K562 (cell line): ENCODE measurements around the gene LHCGR. TPM values are rescaled to one million over a fixed set of nuclear protein-coding genes. Genes with fewer than 3 reads are reported as not detected.
"Not testable (repeated sequence)": the region's sequence is repeated elsewhere in the genome, so short reads cannot be mapped to it uniquely, and the experiment has no call there.

Experiments used
- ATAC-seq: fragments of 200-7000 bp; cut with Tn5 transposase; 3 replicates; pipeline ENCODE4 v1.9.1; 2020; ENCODE audit warnings: moderate library complexity
- BruUV-seq: library from RNA; stranded (reverse); fragments of 400-500 nt; replicated peaks from 2 replicates; lab custom pipeline; 2021; lab: Mats Ljungman, UMichigan
- CTCF ChIA-PET: fragments of 300-600 bp; formaldehyde crosslinking; extraction: SDS; loops from one replicate; lab custom pipeline; 2021; ENCODE audit warnings: low intra/inter-chr PET ratio; lab: Yijun Ruan, JAX
- POLR2A ChIA-PET: fragments of 300-600, 350-650 bp; sonication (Branson Sonifier 250); formaldehyde crosslinking; extraction: SDS; loops from one replicate; lab custom pipeline; 2021; ENCODE audit warnings: antibody characterized with exemption, inconsistent platforms; lab: Yijun Ruan, JAX
- DNase-seq, 4 experiments: peaks; one replicate each; pipeline versions ENCODE4 v3.0.0 to v3.0.0-alpha.2; 2011 to 2018; ENCODE audit warnings: low spot score in 3 of 4, mixed read lengths in 3 of 4; ENCODE audit errors: extremely low read depth in 1 of 4
- FAIRE-seq: peaks from 2 replicates; lab custom pipeline; 2011; peaks lifted over from hg19 to GRCh38; lab: Jason Lieb, UNC
- H2AFZ ChIP-seq: 2 replicates; pipeline ENCODE4 v1.6.0; 2011; ENCODE audit warnings: low read depth, low read length, control low read depth, inconsistent platforms
- H3K27ac ChIP-seq: fragments of 200-600 bp; 3 replicates; pipeline ENCODE4 v1.8.0; 2011; ENCODE audit warnings: low read depth, mild to moderate bottlenecking, control low read depth, inconsistent platforms, low read length, moderate library complexity, mixed read lengths; ENCODE audit errors: extremely low read depth
- H3K27me3 ChIP-seq, 2 experiments: fragments of 300-600 bp in 1 of 2; 2 replicates in 1 of 2; 3 replicates in 1 of 2; pipeline versions ENCODE4 v1.6.0 to v1.8.0; 2011; ENCODE audit warnings: inconsistent platforms in 2 of 2, low read length in 2 of 2, mild to moderate bottlenecking in 1 of 2, mixed read lengths in 1 of 2, moderate library complexity in 1 of 2; ENCODE audit not compliant: control insufficient read depth in 2 of 2, insufficient read depth in 2 of 2
- H3K36me3 ChIP-seq: fragments of 300-600 bp; 3 replicates; pipeline ENCODE4 v1.8.0; 2011; ENCODE audit warnings: mild to moderate bottlenecking, low read length, inconsistent platforms; ENCODE audit not compliant: control insufficient read depth, insufficient read depth
- H3K4me1 ChIP-seq, 2 experiments: fragments of 200-600 bp in 1 of 2; replicated peaks in 1 of 2; 2 replicates in 1 of 2; 3 replicates in 1 of 2; pipeline versions ENCODE4 v1.5.1 to v1.8.0; 2011; ENCODE audit warnings: inconsistent platforms in 2 of 2, low read length in 2 of 2, mild to moderate bottlenecking in 1 of 2, mixed read lengths in 1 of 2, moderate library complexity in 1 of 2; ENCODE audit not compliant: control insufficient read depth in 2 of 2, insufficient read depth in 2 of 2
- H3K4me2 ChIP-seq: 2 replicates; pipeline ENCODE4 v1.6.1; 2011; ENCODE audit warnings: low read length, control low read depth, inconsistent platforms, mixed read lengths; ENCODE audit not compliant: insufficient read depth
- H3K4me3 ChIP-seq: fragments of 200-600 bp; sonication (generic), shearing (Covaris generic); 2 replicates; pipeline ENCODE4 v1.5.1; 2016; ENCODE audit warnings: control low read depth, inconsistent platforms
- H3K79me2 ChIP-seq: fragments of 200-600 bp; 3 replicates; pipeline ENCODE4 v1.8.0; 2011; ENCODE audit warnings: low read length, inconsistent platforms; ENCODE audit not compliant: control insufficient read depth, insufficient read depth
- H3K9ac ChIP-seq, 2 experiments: 2 replicates each; pipeline versions ENCODE4 v1.6.0 to v1.6.1; 2011; ENCODE audit warnings: low read depth in 2 of 2, low read length in 2 of 2, control low read depth in 1 of 2, inconsistent platforms in 1 of 2, mild to moderate bottlenecking in 1 of 2, mixed read lengths in 1 of 2; ENCODE audit not compliant: insufficient read depth in 1 of 2
- H3K9me1 ChIP-seq: one replicate; pipeline ENCODE4 v1.6.0; 2011; ENCODE audit warnings: inconsistent platforms, mild to moderate bottlenecking, low read length, moderate library complexity; ENCODE audit not compliant: control insufficient read depth, insufficient read depth
- H3K9me3 ChIP-seq: replicated peaks from 2 replicates; pipeline ENCODE4 v1.5.1; 2011; ENCODE audit warnings: low read depth, low read length, inconsistent platforms; ENCODE audit not compliant: control insufficient read depth, insufficient read depth
- H4K20me1 ChIP-seq: replicated peaks from 2 replicates; pipeline ENCODE4 v1.6.1; 2011; ENCODE audit warnings: low read length, inconsistent platforms, mixed read lengths; ENCODE audit not compliant: control insufficient read depth, insufficient read depth
- FOXA1 ChIP-seq: fragments of 450-650 bp; IDR thresholded peaks from 2 replicates; pipeline ENCODE4 v1.6.1; 2016; ENCODE audit warnings: mild to moderate bottlenecking, borderline replicate concordance
- KLF13 ChIP-seq: fragments of 450-650 bp; IDR thresholded peaks from 2 replicates; pipeline ENCODE4 v1.6.1; 2016; ENCODE audit warnings: missing genetic modification characterization, low read depth, mild to moderate bottlenecking, missing compliant biosample characterization, moderate library complexity, borderline replicate concordance
- NFIC ChIP-seq: fragments of 450-650 bp; IDR thresholded peaks from 2 replicates; pipeline ENCODE4 v1.6.1; 2017; ENCODE audit warnings: mild to moderate bottlenecking, inconsistent platforms
- ZNF316 ChIP-seq: fragments of 450-650 bp; IDR thresholded peaks from 2 replicates; pipeline ENCODE4 v1.6.1; 2016
- ZNF764 ChIP-seq: fragments of 250-450 bp; sonication (Bioruptor Pico); IDR thresholded peaks from 2 replicates; pipeline ENCODE4 v1.4.0; 2020; ENCODE audit warnings: low read depth, mild to moderate bottlenecking, moderate library complexity
- WGBS: fragments of 100-300 bp; shearing (Covaris generic); methylation state at CpG from one replicate; pipeline ENCODE4 v1.1.6; 2016; ENCODE audit warnings: low coverage, mixed read lengths; ENCODE audit not compliant: insufficient coverage; ENCODE audit errors: missing lambda C conversion rate; 5-methylcytosine and 5-hydroxymethylcytosine counted together
- in situ Hi-C: fragments of 300-500 bp; cut with MboI; formaldehyde crosslinking; loops from 4 replicates; pipeline ENCODE4 v1.15.0; 2018; ENCODE audit warnings: inconsistent platforms, mixed read lengths
- intact Hi-C: fragments of 100-400 bp; cut with micrococcal nuclease; formaldehyde crosslinking; loops from 2 replicates; pipeline ENCODE4 v1.14.2; 2022
- polyA plus RNA-seq, 8 experiments: library from polyadenylated mRNA; depleted of rRNA in 4 of 8; stranded (reverse) in 5 of 8; unstranded in 3 of 8; fragments of >200 nt; fragmentation: Nextera tagmentation in 2 of 8; fragmentation: Illumina TruSeq in 1 of 8; extraction: Ambion mirVana in 2 of 8; extraction: Trizol in 1 of 8; gene quantifications; 2 replicates each; pipeline versions ENCODE4 v1.2.1 to v1.2.3, GENCODE V29; 2011 to 2014; ENCODE audit warnings: inconsistent platforms in 1 of 8, missing spikeins in 1 of 8
- total RNA-seq, 7 experiments: library from RNA; depleted of rRNA in 6 of 7; stranded (reverse); fragments of >200 nt in 6 of 7; fragmentation: Illumina TruSeq in 2 of 7; extraction: Trizol in 2 of 7; gene quantifications; 2 replicates each; pipeline versions ENCODE4 v1.2.1 to v1.2.3, GENCODE V29; 2011 to 2021; ENCODE audit warnings: low replicate concordance in 1 of 7

LHCGR gene
- total and polyA plus RNA-seq, 9 of the 15 experiments (the other 6 are each of a cell fraction or from before 2014, with no cell fraction given): not detected

- Histone ChIP-seq H3K4me3 (no peak overlapping the region), H3K27ac (no peak overlapping the region), H3K9me1 (no peaks in the 10 kb centered on the region), H2AFZ (no peak overlapping the region), H3K27me3 (no peaks in the 10 kb centered on the region), H3K9ac (no peak overlapping the region), H3K4me1 (no peaks in the 10 kb centered on the region), H3K36me3 (no peaks in the 10 kb centered on the region), H3K9me3 (no peaks in the 10 kb centered on the region), H4K20me1 (no peaks in the 10 kb centered on the region; the same call in 1 of the 2 replicates), H3K79me2 (no peaks in the 10 kb centered on the region), H3K4me2 (no peak overlapping the region)
- no peak for ATAC-seq
- no peak for FAIRE-seq
- WGBS: 0% methylated on average over 6 of the region's 6 CpGs
- BruUV-seq: no TSS peak
- in situ Hi-C loops: no loop called here
- ChIA-PET CTCF (no interaction called here), POLR2A (interaction anchor here (0.6 kb wide), 1 partner anchor 24 kb away, joined by 3 read pairs; no protein-coding TSS in a partner anchor)
- TF ChIP-seq KLF13 (tag): no peak
- peak; percentile 18; the same call in 1 of the 2 replicates for TF ChIP-seq ZNF316
- TF ChIP-seq FOXA1: no peak
- TF ChIP-seq ZNF764 (CRISPR knock-in tag): no peak
- DNase-seq: no peak
- intact Hi-C loops: no loop called here
Observed at GRCh38 chr2:48747319-48747718, 8.2 kb downstream of the LHCGR start.

GRCh38 chr2:48739236-48739635, 16.3 kb downstream of the LHCGR start:
- H3K27me3 ChIP-seq, POLR2A ChIA-PET, H3K4me2 ChIP-seq, FAIRE-seq, H3K9me3 ChIP-seq, H3K4me3 ChIP-seq, in situ Hi-C loops, H3K9me1 ChIP-seq, ATAC-seq, BruUV-seq, DNase-seq, H3K27ac ChIP-seq, H3K4me1 ChIP-seq, H2AFZ ChIP-seq, CTCF ChIA-PET, H3K9ac ChIP-seq, H3K79me2 ChIP-seq, intact Hi-C loops, H3K36me3 ChIP-seq, H4K20me1 ChIP-seq: not testable (repeated sequence)
- 5% methylated on average over 2 of the region's 4 CpGs for WGBS
- peak; percentile 66 for TF ChIP-seq NFIC
